GM12801 (cell line): Measurements from ENCODE around the gene PTPRM.

ENCODE experiments used
- TF ChIP-seq, protein P1 (sequence below): IDR thresholded peaks from one replicate; pipeline ENCODE4 v1.5.1; 2011; ENCODE audit warnings: control low read depth; ENCODE audit not compliant: insufficient read length; ENCODE audit errors: extremely low read depth

The PTPRM gene

DNA sequence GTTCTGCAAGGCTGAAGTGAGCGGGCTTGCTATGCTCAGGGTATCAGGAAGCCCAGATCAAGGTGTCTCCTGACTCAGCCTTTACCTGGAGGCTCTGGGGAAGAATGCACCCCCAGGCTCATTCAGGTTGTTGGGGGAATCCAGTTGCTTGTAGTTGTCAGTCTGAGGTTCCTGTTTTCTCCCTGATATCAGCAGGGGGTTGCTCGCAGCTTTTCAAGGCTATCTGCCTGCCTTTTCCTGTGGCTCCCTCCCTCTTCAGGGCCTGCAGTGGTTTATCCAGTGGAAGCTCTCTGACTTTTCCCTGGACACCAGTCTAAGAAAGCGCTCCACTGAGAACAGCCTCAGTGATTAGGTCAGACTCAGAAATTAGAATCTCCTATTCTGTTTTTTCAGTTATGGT is 116.6 kb downstream of the PTPRM start:
- TF ChIP-seq, protein P1, sequence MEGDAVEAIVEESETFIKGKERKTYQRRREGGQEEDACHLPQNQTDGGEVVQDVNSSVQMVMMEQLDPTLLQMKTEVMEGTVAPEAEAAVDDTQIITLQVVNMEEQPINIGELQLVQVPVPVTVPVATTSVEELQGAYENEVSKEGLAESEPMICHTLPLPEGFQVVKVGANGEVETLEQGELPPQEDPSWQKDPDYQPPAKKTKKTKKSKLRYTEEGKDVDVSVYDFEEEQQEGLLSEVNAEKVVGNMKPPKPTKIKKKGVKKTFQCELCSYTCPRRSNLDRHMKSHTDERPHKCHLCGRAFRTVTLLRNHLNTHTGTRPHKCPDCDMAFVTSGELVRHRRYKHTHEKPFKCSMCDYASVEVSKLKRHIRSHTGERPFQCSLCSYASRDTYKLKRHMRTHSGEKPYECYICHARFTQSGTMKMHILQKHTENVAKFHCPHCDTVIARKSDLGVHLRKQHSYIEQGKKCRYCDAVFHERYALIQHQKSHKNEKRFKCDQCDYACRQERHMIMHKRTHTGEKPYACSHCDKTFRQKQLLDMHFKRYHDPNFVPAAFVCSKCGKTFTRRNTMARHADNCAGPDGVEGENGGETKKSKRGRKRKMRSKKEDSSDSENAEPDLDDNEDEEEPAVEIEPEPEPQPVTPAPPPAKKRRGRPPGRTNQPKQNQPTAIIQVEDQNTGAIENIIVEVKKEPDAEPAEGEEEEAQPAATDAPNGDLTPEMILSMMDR: no peak

DNA sequence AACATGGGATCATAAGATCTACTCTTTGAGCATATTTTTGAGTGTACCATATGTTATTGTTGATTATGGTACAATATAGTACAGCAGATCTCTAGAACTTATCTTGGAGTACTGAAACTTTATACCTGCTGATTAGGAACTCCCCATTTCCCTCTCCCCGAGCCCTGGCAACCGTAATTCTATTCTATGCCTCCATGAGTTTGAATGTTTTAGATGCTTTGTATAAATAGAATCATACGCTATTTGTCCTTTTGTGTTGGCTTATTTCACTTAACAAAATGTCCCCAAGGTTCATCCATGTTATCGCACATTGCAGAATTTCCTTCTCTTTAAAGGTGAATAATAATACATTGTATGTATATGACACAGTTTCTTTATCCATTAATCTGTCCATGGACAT is 117.2 kb downstream of the PTPRM start:
- TF ChIP-seq, protein P1: no peak

DNA sequence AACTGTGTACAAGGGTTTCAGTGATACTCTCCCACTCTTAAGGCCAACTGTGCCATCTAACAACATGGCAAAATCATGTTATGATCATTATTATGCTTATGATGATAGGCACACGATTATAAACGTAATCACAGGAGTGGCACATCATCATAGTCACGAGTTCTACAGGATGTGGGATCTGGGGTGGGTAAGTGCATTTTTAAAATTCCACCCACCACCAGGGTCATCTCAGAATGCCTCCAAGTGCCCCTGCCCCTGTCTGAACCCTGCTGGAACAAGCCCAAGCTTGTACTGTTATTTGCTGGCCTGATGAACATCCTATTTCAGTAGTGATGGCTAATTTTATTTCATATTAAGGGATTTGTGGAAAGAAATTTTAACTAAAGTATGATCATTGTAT is 117.8 kb downstream of the PTPRM start:
- TF ChIP-seq, protein P1: no peak

DNA sequence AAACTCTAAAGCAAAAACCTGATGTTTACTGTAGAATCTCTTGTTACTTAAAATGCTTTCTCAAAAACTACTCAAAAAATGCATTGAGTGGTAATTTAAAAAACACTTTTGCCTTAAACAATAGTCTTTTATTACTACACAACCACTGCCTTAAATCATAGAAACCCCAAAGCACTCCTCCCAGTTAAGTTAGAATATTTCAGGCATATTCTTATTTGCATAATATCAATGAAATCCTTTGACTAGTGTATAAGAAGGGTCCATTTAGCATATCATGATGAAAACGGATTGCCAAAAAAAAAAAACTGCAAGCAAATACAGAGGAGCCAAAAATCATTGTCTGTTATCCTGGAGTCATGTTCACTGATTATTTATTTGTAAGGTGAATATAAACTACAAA is 119.2 kb downstream of the PTPRM start:
- TF ChIP-seq, protein P1: no peak

DNA sequence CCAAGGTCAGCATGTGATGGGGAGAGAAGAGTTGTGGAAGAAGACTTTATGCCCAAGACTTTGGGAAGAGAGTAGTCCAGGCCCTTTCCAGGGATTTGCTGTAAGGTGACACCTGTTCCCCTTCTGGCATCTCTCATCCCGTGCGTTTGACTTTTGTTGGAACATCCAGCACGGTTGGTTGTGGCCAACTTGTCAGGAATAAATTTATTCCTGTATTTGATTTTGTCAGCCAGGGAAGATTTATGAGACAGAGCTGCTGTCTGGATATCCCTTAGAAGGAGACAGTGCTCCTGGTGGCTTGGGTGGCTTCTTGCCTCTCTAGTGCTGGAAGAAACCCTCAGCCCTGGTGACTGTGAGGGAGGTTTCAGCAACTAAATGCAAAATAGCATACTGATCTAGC is 121.5 kb downstream of the PTPRM start:
- TF ChIP-seq, protein P1: no peak

DNA sequence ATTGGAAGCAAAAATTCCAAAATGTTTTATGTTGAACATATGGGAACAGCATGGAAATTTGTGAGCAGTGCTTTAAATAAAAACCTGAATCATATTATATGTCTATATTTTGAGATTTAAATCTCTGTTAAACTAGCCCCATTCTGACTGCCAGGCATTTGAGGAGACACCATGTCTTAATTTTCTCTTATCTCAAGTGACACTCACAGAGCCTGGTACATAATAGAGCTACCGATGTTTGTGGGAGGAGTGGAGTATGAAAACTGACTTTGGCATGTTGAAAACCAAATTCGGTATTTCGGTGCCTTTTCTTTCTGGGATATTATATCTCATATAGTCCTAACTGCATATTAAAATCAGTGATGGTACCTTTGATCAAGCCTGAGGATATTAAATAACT is 124.1 kb downstream of the PTPRM start:
- TF ChIP-seq, protein P1: no peak

DNA sequence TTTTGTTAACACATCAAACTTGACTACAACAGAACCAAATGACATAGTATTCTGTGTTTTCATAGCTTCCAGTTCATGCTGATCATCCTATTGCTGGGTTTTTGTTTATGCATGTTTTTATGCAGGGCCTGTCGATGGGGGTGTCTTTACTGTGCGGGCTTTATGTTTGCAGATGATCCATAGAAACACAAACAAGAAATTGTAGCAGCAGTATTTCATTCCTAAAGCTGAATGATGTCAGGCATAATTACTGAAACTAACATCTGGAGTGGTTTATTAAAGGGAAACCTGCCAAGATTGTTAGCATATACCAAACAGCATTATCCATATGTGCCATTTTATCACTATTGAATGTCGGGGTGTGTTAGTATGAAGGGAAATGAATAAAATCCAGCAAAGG is 129.7 kb downstream of the PTPRM start:
- TF ChIP-seq, protein P1: no peak

DNA sequence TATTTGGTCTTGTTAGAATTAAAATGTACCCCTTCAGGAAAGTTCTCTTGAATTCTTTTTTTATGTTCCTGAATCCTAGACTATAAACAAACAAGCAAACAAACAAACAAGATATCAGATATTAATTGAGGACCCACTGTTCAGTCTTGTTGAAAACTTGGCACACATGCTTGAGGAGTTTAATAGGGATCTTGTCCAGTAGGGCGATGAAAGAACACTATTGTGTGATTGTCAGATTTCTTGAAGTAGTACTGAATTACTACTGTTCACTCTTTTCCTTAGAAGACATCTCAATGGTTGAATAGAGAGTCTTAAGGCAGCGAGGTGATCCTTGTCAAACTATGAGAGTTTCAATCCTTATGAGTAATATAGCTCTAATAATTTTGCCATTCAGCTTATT is 130.2 kb downstream of the PTPRM start:
- TF ChIP-seq, protein P1: no peak
